NCI-H226 (cell line): ENCODE results near the gene RASD1.

Experiments used
- DNase-seq: peaks from one replicate; pipeline ENCODE4 v3.0.0-alpha.2; 2015

Gene RASD1

GRCh38 chr17:17526369-17526768, 30.2 kb upstream of the RASD1 start:
- DNase-seq: no peak

DNA sequence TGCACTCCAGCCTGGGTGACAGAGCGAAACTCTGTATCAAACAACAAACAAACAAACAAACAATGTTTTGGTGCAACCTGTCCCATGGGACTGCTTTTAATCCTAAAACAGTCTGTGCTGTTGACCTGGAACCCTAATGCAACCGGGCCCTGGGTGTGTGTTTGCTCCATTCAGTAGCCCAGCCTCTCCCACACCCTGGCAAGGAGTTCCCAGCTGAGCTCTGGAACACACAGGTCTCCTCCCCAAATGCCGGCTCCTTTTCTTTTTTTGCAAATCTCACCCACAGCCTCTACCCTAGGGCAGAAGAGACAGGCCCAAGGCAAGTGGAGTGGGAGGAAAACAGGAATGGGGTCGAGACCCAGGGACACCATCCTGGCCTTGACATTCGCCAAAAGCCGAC, 29.8 kb upstream of the RASD1 start:
- DNase-seq: no peak

DNA sequence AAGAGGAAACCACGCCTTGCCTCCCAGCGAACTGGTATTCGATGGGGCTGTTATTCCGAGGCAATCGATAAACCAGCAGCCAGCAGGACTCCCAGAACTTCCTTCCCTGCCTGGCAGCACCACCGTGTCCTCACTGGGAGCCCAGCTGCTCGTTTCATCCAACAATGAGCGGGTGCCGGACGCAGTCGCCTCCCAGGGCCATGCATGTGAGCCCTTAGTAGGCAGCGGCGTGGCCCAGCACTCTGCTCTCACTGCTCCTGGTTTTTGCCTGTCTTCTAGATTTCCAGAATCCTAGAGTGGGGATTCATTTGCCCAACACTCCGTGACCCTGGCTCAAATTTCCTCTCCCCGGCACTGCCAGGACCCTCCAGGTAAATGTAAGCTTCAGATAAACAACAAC, 29.1 kb upstream of the RASD1 start:
- DNase-seq: no peak

DNA sequence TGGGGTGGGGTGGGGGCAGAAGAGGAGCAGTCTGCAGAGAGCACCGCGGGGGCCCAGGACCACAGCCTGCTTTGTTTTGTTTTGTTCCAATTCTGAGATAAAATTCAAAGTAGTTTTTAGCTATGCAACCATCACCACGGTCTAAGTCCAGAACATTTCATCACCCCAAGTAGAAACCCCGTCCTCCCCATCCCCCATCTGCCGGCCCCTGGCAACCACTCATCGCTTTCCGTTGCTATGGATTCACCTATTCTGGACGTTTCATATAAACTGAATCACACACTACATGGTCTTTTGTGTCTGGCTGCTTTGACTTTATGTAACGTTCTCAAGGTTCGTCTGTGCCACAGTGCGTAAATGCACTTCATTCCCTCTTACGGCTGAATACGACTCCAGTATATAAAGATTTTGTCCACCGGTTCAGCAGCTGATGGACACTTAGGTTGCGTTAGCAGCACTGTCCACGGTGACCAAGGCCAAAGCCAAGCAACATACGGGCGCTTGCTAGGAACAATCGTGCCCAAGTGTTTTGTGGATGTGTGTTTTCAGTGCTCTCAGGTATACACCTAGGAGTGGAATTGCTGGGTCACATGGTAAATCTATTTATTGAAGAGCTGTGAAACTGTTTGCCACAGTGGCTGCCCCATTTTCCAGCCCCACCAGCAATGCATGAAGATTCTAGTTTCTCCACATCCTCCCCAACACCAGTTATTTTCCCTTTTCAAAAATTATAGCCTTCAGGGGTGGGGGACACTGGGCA, 27.7 kb upstream of the RASD1 start:
- DNase-seq: no peak

DNA sequence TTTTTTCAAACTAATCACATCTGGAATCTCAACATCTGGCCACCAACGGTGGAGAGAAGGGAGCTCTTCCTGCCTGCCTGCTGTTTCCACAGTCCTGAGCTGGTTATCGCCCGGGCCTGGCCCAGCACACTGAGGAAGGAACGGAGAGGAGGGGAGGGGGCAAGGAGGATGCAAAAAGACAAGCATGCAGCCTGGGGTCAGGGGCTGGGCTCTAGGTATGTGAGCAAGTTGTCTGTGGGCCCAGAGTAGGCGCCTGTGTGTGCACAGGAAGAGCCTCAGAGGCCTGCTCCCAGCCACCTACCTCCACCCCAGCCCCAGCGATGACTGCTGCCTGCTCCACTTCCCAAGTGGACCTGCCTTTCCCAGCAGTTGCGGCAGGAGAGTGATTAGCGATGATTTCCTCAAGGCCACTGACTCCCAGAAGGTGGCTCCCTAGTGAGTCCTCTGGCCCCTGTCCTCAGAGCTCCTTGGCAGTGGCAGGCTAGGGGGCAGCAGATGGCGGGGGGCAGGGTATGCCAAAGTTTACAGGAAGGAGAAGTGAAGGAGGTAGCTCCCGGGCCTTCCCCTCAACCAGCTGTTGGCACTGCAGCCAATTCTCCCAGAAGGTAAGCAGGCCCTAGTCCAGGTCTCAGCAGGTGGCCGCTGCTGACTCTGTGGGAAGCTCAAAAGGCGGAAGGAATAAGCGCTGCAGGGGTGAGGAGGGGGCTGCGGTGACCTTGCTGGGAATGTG, 27.0 kb upstream of the RASD1 start:
- no peak for DNase-seq

- DNase-seq: no peak
Measured at GRCh38 chr17:17520599-17521232, 24.5 kb upstream of the RASD1 start.

DNA sequence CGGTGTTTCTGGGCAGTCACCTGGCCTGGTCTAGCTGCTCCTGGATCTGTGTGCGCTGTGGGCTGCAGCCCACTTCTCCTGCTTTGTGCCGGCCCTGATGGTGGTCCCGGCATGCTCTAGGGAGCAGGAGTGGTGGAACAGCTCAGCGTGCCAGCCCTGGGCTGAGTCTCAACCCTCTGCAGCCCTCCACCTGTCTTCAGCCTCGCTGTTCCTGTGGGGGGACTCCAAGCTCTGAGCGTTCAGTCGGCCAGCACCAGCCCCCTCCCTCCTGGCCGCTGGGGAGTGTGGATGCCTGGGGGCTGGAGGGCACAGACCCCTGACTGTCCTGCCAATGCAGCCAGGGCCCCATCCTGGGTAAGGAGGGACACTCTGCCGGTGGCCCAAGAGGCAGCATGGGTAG, 23.7 kb upstream of the RASD1 start:
- no peak for DNase-seq

DNA sequence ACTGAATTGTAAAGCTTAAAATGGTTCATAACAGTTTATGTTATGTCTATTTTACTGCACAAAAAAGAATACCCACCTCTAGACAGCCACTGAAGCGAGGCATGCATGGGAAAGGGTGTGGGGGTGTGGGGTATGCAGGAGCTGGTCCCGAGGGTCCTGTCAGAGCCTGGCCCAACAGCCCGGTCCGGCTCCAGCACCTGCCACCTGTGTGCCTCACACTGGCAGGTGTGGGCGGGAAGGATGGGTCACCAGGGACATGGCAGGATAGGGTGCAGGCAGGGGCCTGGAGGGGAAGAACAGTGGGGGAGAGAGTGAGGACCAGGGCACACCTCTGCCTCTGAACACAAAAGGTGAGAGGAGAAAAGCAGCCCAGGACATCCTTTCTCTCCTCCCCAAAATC, 22.8 kb upstream of the RASD1 start:
- no peak for DNase-seq

GRCh38 chr17:17518014-17518413, 21.8 kb upstream of the RASD1 start:
- DNase-seq: no peak

DNA sequence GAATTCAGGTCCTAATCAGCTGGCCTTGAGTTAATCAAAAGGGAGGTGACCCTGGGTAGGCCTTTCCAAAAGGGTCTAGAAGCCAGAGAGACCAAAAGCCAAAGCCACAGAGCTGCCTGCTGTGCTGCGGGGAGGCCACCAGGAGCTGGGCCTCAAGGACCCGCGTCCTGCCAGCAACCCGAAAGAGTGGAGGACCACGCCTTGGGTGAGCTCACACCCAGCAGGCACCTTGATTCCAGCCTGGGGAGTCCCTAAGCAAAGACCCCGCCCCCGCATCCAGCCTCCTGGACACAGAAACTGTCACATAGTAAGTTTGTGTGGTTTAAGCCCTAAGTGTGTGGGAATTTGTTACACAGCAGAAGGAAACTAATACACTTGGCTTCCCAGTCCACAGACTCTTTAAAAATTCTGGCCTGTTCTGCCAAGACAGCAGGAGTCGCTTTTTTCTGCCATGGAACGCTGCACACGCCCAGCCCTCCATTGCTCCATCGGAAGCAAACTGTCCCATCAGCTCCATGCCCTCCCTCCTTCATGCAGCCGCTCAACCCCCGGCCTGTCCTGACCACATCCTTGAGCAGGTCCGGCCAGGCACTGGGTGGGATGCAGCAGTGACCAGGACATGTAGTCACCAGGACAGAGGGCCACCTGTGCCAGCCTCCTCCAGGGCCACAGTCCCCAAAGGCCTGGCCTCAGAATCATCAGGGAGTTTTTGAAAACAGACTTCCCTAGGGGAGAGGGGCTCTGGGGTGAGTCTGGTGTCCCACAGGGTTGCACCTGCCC, 20.9 kb upstream of the RASD1 start:
- DNase-seq: no peak

DNA sequence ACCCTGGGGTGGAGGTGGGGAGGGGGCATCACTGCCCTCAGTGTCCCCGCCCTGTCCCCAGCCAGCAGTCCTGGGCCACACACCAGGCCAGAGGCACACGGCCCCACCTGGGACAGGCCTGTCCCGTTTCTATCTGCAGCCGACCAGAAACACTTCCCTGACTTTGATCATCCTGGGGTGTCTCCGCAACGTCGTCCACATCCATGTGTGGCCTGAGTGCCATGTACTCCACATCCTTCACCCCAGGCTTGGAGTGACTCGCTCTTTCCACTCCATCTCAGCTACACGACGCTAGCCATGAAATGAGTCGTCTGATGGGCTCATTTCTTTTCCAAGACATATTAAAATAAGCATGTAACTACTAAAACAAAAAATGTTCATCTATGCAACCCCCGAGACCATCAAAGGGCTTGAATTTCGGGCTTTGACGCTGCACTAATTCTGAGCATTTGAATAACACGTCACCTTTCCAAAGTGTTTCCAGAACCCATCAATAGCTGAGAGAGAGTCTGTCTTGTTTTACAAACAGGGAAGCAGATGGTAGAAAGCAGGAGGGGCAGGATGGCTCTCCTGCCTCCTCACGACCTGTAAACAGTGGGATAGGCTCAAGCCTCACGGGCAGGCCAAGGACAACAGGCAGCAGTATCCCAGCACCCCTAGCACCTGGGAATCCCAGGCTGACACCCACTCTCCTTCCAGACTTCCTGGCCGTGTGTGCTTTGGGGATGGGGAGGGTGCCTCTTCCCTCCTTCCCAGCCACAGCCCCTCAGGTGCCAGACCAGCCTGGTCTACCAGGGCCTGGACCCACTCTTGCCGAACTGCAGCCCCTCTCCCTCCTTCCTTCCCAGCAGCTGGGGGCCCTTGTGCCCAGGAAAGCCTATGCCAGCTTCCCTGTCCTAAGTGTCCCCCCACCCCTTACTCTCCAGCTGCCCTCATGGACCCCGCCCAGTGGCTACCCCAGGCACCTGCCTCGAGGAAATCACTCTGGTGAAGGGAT, 20.0 kb upstream of the RASD1 start:
- peak; percentile 53 for DNase-seq

DNA sequence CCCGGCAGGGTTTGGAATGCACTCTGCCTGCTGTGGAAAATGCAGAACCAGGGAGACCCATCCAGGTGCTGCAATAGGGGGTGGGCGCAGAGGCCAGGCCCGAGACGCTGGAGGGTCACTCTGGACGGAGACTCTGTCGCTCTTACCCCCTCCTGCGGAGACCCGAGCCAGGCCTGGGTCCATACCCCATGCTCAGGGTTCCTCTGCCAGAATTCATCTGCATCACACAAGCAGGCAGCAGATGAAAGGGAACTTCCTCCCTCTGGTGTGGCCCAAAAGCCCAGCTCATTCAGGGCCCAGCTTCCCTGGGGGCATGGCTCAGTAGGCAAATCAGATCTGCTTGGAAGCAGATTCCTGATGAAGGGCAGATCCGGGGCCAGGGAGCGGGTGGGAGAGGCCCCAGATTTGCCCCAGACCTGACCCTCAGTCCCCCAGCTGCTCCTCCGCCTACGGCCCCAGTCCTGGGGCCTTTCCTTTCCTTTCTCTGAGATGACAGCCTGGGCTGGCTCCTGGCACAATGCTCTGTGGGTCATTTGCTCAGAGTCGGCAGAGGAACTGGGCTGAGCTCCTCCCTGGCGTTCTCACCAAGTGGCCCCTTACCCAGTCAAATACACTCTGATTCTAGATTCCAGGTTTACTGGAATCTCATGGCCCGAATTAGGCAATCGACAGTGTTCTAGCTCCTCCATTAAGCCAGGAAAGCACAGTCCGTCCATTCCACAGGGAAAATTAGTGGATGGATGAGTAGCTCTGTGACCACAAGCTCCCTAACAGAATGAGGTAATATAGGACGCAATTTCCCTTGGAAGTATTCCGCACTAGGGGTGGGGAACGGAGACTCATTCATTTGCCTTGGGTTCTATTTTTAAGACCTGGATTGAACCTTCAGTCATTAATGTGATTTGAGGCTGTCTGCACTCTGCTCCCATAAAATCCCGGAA, 19.1 kb upstream of the RASD1 start:
- DNase-seq: no peak

GRCh38 chr17:17514361-17514992, 18.3 kb upstream of the RASD1 start:
- no peak for DNase-seq

DNA sequence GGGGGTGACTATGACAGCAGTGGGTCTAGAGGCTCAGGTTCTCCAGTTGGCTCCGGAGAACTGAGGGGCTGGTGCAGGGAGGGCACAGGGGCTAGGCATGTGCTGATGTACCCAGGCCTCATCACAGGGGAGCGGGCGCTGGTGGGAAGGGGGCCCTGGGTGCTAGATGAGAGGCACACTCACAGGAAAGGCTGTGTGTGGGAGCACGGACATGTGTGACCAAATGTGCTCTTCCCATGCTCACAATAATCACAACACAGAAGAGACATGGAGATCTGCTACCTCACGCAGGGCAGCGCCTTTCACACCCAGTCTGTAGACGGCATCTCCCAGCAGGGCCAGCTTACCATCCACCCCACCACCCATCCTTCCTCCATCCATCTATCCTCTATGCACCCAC, 17.4 kb upstream of the RASD1 start:
- DNase-seq: no peak

- DNase-seq: no peak
Measured at GRCh38 chr17:17512866-17513265, 16.7 kb upstream of the RASD1 start.

DNA sequence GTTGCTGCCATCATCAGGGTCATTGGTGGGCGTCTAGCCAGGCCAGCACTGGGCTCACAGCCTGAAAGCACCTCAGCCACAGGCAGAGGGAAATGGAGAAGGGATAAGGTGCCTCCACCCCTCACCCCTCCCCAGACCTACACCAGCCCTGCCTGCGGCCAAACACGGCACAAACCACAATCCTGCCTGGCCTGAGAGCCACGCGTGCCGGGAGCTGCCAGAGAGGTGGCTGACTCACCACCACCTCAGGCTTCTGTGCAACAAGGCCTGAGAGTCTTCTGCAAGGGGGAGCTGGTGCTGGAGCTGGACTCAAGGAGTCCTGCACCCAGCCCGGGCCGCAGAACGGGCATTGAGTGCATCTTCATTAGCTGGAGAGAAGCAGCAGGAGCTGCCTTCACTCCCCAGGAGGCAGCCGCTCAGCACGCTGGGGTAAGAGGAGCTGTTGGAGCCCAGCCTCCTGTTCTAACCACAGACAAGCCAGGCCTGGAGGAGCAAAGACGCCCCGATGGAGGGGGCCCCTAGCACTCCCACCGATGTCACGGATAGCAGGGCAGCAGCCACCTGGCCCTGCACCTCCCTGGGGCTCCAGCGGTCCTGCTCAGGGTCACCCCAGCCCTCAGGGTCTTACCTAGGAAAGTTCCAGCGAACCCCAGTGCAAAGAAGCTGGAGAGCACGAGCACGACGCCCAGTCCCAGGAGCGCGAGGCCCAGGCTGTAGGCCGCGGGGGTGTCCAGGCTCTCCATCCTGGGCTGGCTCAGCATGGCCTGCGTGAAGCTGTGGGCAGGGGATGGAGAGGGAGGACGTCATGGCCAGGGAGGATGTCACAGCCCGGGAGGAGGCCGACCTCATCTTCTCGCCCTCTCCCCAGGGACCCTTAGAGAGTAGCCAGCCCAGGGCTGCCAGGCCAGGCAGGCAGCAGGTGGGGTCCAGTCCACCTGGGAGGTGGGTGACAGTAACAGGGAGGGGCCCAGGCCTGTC, 16.0 kb upstream of the RASD1 start:
- DNase-seq: peak; percentile 98

- DNase-seq: no peak
Measured at GRCh38 chr17:17511293-17511741, 15.1 kb upstream of the RASD1 start.

DNA sequence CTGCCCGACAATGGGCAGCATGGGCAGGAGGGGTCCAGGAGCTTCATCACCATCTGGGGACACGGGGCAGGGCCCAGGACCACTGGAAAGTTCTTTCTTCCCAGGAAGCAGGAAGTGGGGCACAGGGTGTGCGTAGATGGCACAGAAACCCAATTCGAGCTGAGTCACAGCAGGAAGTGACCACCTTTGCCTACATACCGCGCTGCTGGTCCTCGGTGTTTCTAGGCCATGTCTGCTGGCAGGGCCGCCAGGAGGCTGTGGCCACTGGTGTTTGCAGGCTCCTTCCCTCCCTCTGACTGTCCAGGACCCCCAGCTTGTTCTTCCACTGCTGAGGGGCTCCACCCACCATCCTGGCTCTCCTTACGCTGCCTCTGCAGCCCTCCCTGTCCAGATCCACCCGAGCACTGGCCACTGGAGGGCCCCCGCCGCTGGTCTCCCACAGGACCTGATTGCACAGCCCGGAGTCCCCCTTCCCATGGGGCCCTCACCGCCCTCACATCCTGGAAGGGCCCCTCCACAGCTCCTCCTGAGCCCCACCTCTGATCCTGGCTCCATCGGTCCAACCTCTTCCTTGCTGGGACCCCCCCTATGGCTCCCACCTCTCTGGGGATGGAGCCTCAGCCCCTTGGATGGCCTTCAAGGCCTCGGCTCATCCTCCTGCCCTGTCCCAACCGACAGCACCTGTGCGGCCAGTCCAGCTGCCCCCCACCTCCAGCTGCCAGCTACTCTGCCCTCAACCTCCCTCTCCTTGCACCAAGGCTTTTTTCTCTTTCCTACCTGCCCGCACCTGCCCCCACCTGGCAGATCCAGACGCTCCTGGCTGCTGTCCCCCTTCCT, 14.5 kb upstream of the RASD1 start:
- DNase-seq: no peak
